ENCODE results near the gene MT4.

GRCh38 chr16:56613706-56614105 lies 48.8 kb downstream of the MT4 start:
- TF ChIP-seq NFE2L1 (CRISPR knock-in tag; IDR thresholded peaks at IDR 0.05) = no peak
- TF ChIP-seq IRF2 (CRISPR knock-in tag; IDR thresholded peaks at IDR 0.05; ENCODE audit: borderline replicate concordance, low read depth) = no peak
- no peak for TF ChIP-seq TCF7 (CRISPR knock-in tag; IDR thresholded peaks at IDR 0.05; ENCODE audit: low read depth)
- TF ChIP-seq, protein P1, sequence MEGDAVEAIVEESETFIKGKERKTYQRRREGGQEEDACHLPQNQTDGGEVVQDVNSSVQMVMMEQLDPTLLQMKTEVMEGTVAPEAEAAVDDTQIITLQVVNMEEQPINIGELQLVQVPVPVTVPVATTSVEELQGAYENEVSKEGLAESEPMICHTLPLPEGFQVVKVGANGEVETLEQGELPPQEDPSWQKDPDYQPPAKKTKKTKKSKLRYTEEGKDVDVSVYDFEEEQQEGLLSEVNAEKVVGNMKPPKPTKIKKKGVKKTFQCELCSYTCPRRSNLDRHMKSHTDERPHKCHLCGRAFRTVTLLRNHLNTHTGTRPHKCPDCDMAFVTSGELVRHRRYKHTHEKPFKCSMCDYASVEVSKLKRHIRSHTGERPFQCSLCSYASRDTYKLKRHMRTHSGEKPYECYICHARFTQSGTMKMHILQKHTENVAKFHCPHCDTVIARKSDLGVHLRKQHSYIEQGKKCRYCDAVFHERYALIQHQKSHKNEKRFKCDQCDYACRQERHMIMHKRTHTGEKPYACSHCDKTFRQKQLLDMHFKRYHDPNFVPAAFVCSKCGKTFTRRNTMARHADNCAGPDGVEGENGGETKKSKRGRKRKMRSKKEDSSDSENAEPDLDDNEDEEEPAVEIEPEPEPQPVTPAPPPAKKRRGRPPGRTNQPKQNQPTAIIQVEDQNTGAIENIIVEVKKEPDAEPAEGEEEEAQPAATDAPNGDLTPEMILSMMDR (IDR thresholded peaks at IDR 0.05) = no peak
- no peak for TF ChIP-seq ATF1 (CRISPR knock-in tag; IDR thresholded peaks at IDR 0.05)
- TF ChIP-seq E2F1 (CRISPR knock-in tag; IDR thresholded peaks at IDR 0.05) = no peak
- TF ChIP-seq, protein P2, sequence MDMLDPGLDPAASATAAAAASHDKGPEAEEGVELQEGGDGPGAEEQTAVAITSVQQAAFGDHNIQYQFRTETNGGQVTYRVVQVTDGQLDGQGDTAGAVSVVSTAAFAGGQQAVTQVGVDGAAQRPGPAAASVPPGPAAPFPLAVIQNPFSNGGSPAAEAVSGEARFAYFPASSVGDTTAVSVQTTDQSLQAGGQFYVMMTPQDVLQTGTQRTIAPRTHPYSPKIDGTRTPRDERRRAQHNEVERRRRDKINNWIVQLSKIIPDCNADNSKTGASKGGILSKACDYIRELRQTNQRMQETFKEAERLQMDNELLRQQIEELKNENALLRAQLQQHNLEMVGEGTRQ (CRISPR knock-in tag; IDR thresholded peaks at IDR 0.05) = no peak
- TF ChIP-seq SMAD4 (CRISPR knock-in tag; IDR thresholded peaks at IDR 0.05) = no peak
- TF ChIP-seq CREB1 (CRISPR knock-in tag; IDR thresholded peaks at IDR 0.05) = no peak

All from WTC11 (cell line).